Measurements from ENCODE around the gene SERPINB11.

Gene SERPINB11

GRCh38 chr18:63697097-63697660 is 5.6 kb upstream of the SERPINB11 start:
- in situ Hi-C loops (cut with MboI; ENCODE audit: low pct_unique_long_range_greater_than_20kb, low sequenced_read_pairs, unreplicated experiment), result no loop called here
- no peak for DNase-seq (ENCODE audit: low spot score)
- no peak for TF ChIP-seq CTCF (IDR thresholded peaks at IDR 0.05; ENCODE audit: extremely low read depth, insufficient read depth, missing control alignments)

- in situ Hi-C loops (cut with MboI; ENCODE audit: low pct_unique_long_range_greater_than_20kb, low sequenced_read_pairs, unreplicated experiment), result no loop called here
- no peak for DNase-seq (ENCODE audit: low spot score)
- TF ChIP-seq CTCF (IDR thresholded peaks at IDR 0.05; ENCODE audit: extremely low read depth, insufficient read depth, missing control alignments), result no peak
These were observed 2.3 kb upstream of the SERPINB11 start for GRCh38 chr18:63700501-63700900.

- no peak for TF ChIP-seq CTCF (IDR thresholded peaks at IDR 0.05; ENCODE audit: extremely low read depth, insufficient read depth, missing control alignments)
- no peak for DNase-seq (ENCODE audit: low spot score)
- in situ Hi-C loops (cut with MboI; ENCODE audit: low pct_unique_long_range_greater_than_20kb, low sequenced_read_pairs, unreplicated experiment), result no loop called here
These were observed 808 bp upstream of the SERPINB11 start for GRCh38 chr18:63701952-63702351.

GRCh38 chr18:63705401-63705800 is 2.6 kb downstream of the SERPINB11 start:
- in situ Hi-C loops (cut with MboI; ENCODE audit: low pct_unique_long_range_greater_than_20kb, low sequenced_read_pairs, unreplicated experiment), result no loop called here
- TF ChIP-seq CTCF (IDR thresholded peaks at IDR 0.05; ENCODE audit: extremely low read depth, insufficient read depth, missing control alignments), result no peak
- DNase-seq (ENCODE audit: low spot score), result no peak

GRCh38 chr18:63707816-63708215 is 5.1 kb downstream of the SERPINB11 start:
- in situ Hi-C loops (cut with MboI; ENCODE audit: low pct_unique_long_range_greater_than_20kb, low sequenced_read_pairs, unreplicated experiment), result no loop called here
- no peak for DNase-seq (ENCODE audit: low spot score)
- no peak for TF ChIP-seq CTCF (IDR thresholded peaks at IDR 0.05; ENCODE audit: extremely low read depth, insufficient read depth, missing control alignments)

- DNase-seq (ENCODE audit: low spot score), result no peak
- in situ Hi-C loops (cut with MboI; ENCODE audit: low pct_unique_long_range_greater_than_20kb, low sequenced_read_pairs, unreplicated experiment), result no loop called here
- TF ChIP-seq CTCF (IDR thresholded peaks at IDR 0.05; ENCODE audit: extremely low read depth, insufficient read depth, missing control alignments), result no peak
These were observed 5.9 kb downstream of the SERPINB11 start for GRCh38 chr18:63708650-63709049.

Measured in GM13977 (cell line).